ENCODE results near the gene ARHGEF10L. TPM values are rescaled to one million over a fixed set of nuclear protein-coding genes. Genes with fewer than 3 reads are reported as not detected.

The ARHGEF10L gene
- total RNA-seq, 4 donors from 2014 or later: 30.0 to 61.4 (median 44.7) TPM

DNA sequence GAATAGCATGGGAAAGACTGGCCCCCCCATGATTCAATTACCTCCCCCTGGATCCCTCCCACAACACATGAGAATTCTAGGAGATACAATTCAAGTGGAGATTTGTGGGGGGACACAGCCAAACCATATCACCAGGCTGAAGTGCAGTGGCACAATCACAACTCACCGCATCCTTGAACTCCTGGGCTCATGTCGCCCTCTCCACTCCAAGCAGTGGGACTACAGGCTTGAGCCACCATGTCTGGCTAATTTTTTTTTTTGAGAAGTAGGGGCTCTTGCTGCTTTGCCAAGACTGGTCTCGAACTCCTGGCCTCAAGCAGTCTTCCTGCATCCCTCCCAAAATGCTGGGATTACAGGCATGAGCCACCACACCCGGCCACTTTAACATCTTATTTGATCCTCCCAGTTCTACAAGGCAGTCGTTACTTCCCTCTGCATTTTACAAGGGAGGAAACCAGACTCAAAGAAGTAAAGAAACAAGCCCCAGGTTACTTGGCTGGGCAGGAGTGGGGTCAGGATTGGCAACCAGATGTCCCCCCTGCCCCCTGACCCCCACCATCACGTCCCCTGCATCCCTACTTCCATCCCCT lies 188.7 kb downstream of the ARHGEF10L start:
- peaks cover 0 to 50% (median 0%) of the 10 kb centered on the region in 4 donors for H3K27me3 ChIP-seq
- H3K27ac ChIP-seq: no peak overlapping the region
- no peaks in the 10 kb centered on the region for H3K4me1 ChIP-seq
- WGBS, 2 donors: 73% methylated on average over 5 to 6 of the region's 6 CpGs
- no peak for TF ChIP-seq POLR2A (IDR thresholded peaks at IDR 0.05)
- no peak for TF ChIP-seq CTCF (IDR thresholded peaks at IDR 0.05)
- no peaks in the 10 kb centered on the region for H3K9me3 ChIP-seq
- no peaks in the 10 kb centered on the region for H3K36me3 ChIP-seq
- H3K4me3 ChIP-seq: no peak overlapping the region
- no peak for DNase-seq
- intact Hi-C loops (cut with DNase I): no loop called here

DNA sequence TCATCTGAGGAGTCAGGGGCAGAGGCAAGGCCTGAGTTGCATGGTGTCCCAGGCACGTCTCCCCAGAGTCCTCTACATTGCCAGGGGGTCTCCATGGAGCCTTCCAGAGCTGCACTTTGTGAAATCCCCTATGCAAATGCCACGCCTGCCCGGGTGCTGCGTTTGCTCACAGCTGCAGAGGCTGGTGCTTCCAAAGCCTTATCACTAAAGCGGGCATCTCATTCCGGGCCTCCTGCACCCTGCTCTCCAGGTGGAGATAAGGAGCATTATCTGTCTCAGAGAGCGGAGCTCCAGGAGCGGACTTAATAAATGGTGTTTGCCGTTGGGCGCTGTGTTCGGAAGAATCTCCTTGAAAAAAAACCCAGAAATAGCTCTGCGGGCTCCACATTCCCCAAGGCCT lies 189.8 kb downstream of the ARHGEF10L start:
- TF ChIP-seq CTCF (IDR thresholded peaks at IDR 0.05) (no peak), POLR2A (IDR thresholded peaks at IDR 0.05) (no peak)
- DNase-seq: no peak
- Histone ChIP-seq H3K36me3 (no peaks in the 10 kb centered on the region), H3K9me3 (no peaks in the 10 kb centered on the region), H3K4me1 (no peaks in the 10 kb centered on the region), H3K27ac (no peak overlapping the region), H3K4me3 (no peak overlapping the region), H3K27me3 (peaks cover 0 to 46% (median 0%) of the 10 kb centered on the region in 4 donors)
- WGBS, 2 donors: 86% methylated on average over 11 of the region's 12 CpGs; no CpG with 5 or more reads in 1 of the 2 donors
- intact Hi-C loops (cut with DNase I): no loop called here

DNA sequence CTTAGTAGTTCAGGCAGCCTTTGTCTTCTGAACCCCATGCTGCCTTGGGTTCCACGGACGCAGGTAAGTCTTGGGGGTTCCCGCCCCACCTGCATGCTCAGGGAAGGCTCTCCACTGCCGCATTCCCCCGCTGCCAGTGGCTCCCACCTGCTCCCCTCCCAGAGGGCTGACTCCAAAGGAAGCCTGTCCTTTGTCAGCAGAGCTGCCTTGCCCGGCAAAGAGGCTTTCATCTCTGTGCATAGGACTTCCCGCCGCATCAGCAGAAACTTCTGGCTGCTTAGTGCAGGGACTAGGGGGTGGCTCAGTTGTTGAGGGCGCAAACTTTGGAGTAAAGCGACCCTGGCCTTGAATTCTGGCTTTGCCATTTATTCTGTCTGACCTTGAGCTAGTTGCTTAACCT lies 190.4 kb downstream of the ARHGEF10L start:
- TF ChIP-seq POLR2A (IDR thresholded peaks at IDR 0.05) (no peak), CTCF (IDR thresholded peaks at IDR 0.05) (no peak)
- intact Hi-C loops (cut with DNase I): no loop called here
- no peak for DNase-seq
- 74 to 88% methylated on average over 2 to 7 of the region's 10 CpGs for WGBS, 2 donors
- Histone ChIP-seq H3K9me3 (no peaks in the 10 kb centered on the region), H3K27ac (no peak overlapping the region), H3K4me3 (no peak overlapping the region), H3K27me3 (peaks cover 0 to 44% (median 0%) of the 10 kb centered on the region in 4 donors), H3K4me1 (no peaks in the 10 kb centered on the region), H3K36me3 (no peaks in the 10 kb centered on the region)

DNA sequence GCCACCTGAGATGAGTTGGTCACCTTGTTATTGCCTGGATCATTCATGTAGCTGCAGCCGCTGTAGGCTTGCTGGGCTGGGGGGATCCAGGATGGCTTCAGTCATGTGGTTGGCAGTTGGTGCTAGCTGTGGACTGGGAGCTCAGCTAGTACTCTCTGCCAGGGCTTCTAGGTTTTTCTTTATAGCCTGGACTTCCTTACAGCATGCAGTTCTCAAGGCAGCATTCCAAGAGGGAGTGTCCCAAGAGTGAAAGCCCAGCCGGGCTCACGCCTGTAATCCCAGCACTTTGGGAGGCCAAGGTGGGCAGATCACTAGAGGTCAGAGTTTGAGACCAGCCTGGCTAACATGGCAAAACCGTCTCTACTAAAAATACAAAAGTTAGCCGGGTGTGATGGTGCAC lies 192.0 kb downstream of the ARHGEF10L start:
- no peak overlapping the region for H3K4me3 ChIP-seq
- H3K27ac ChIP-seq: no peak overlapping the region
- H3K9me3 ChIP-seq: no peaks in the 10 kb centered on the region
- H3K27me3 ChIP-seq: peaks cover 0 to 50% (median 0%) of the 10 kb centered on the region in 4 donors
- no peaks in the 10 kb centered on the region for H3K36me3 ChIP-seq
- WGBS, 2 donors: 64% methylated on average over 2 of the region's 5 CpGs; no CpG with 5 or more reads in 1 of the 2 donors
- H3K4me1 ChIP-seq: no peaks in the 10 kb centered on the region
- intact Hi-C loops (cut with DNase I): no loop called here
- no peak for DNase-seq
- TF ChIP-seq POLR2A (IDR thresholded peaks at IDR 0.05) (no peak), CTCF (IDR thresholded peaks at IDR 0.05) (no peak)

DNA sequence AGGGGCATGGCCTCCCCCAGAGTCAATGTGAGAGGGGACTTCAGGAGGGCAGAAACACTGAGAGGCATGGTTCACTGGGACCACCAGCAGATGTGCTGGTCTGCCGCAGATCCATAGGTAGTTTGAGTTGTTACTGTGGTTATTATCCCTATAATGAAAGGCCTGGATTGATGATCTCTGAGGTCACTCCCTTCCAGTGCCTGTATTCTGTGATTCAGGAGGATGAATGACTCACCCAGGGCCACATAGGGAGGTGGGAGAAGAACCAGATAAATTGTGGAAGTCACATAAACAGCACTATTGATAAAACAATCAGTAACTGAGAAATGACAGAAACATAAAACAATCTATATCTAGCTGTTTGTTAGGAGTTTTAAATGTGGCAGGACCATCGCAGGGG lies 193.0 kb downstream of the ARHGEF10L start:
- H3K4me1 ChIP-seq: no peaks in the 10 kb centered on the region
- TF ChIP-seq CTCF (IDR thresholded peaks at IDR 0.05) (no peak), POLR2A (IDR thresholded peaks at IDR 0.05) (no peak)
- H3K9me3 ChIP-seq: no peaks in the 10 kb centered on the region
- DNase-seq: no peak
- H3K36me3 ChIP-seq: no peaks in the 10 kb centered on the region
- peaks cover 0 to 55% (median 0%) of the 10 kb centered on the region in 4 donors for H3K27me3 ChIP-seq
- intact Hi-C loops (cut with DNase I): no loop called here
- 58 to 64% methylated on average over 2 of the region's 2 CpGs for WGBS, 2 donors
- H3K4me3 ChIP-seq: no peak overlapping the region
- H3K27ac ChIP-seq: no peak overlapping the region
